ENCODE measurements around the gene SMIM9.

The SMIM9 gene

DNA sequence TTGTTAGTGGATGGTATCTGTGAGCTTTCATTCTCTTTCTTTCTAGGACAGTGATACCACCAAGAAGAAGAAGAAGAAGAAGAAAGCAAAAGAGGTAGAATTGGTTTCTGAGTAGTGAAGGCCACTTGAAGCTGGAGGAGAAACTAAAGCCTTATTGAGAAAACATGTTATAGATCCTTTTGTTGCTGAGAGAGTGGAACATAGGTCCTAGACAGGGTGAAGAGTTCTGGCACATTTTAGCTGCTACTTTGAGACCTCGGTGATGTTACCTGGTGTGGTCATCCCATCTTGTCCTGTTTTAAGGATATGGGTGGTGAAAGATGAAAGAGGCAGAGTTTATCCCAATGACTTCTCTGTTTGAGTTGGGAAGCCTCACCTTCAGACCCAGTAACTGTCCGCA, 57.7 kb downstream of the SMIM9 start:
- no peak for DNase-seq

DNA sequence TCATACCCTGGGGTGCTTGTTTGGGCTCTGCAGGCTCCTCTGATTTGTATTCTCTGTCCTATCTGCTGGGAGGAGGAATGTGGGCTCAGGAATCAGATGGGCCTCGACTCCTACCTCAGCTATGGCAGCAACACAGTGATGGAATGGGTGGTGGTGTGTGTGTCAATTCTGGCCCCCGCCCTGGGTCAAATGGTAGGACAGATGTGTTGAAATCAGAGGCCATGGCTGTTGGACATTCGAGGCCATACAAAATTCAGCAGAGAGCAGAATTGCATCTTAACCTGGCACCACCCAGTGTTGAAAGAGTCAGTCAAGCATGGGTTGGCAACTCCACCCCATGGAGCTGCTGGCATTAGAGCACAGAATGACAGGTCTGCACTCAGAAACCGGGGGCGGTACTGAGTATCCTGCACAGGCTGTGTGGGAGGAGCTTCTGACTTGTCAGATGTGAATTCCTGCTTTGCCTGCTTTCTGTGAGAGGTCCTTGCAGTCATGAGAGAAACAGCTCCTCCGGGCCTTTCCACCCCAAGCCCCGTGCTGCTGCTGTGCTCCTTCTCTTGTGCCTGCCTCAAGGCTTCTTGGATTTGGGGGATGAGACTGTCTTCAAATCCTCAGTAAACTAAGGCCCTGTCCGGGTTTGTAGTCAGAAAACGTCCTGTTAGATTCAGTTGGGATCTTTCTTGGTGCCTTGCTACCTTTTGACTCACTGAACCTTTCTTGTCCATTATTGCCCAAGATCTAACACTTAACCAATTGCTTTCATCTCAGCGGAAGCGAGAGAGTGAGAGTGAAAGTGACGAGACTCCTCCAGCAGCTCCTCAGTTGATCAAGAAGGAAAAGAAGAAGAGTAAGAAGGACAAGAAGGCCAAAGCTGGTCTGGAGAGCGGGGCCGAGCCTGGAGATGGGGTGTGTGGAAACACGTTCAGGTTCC, 58.8 kb downstream of the SMIM9 start:
- DNase-seq = no peak

GRCh38 chrX:154774622-154775021, 59.8 kb downstream of the SMIM9 start:
- no peak for DNase-seq

All from NCI-H1694 (cell line).